ENCODE measurements around the gene SLC35B1.

- peak; percentile 54 for TF ChIP-seq CTCF (IDR thresholded peaks at IDR 0.05)
- TF ChIP-seq ZFX (IDR thresholded peaks at IDR 0.05; ENCODE audit: borderline replicate concordance) = no peak
These were observed 12.0 kb downstream of the SLC35B1 start for GRCh38 chr17:49695698-49696232.

Measured in 22Rv1 (cell line).